HTR-8/SVneo (cell line): ENCODE measurements around the gene USP6NL.
"Not testable (repeated sequence)": the region's sequence is repeated elsewhere in the genome, so short reads cannot be mapped to it uniquely, and the experiment has no call there.

Experiments used
- DNase-seq: peaks from one replicate; pipeline ENCODE4 v3.0.0; 2011; ENCODE audit warnings: low spot score, mixed read lengths; ENCODE audit not compliant: insufficient read length
- FAIRE-seq: peaks from 2 replicates; lab custom pipeline; 2011; peaks lifted over from hg19 to GRCh38; lab: Jason Lieb, UNC

USP6NL gene

DNA sequence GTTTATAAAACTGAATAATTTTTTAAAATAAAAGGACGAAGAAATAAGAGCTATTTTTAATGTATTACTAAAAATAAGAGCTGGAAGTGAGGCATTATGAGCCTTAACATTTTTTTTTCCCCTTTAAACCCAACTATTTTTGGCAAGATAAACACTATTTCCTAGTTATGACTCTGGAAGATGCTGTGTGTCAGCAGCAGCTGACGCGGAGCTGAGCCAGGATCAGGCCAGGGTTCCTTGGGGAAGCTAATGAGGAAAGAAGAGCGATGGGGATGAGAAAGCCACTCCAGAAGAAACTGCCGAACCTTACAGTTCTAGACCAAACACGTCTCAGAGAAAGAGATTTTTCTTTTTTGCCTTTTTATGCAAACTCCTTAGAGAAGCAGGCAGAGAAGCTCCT lies 85.9 kb downstream of the USP6NL start:
- FAIRE-seq: no peak
- no peak for DNase-seq

DNA sequence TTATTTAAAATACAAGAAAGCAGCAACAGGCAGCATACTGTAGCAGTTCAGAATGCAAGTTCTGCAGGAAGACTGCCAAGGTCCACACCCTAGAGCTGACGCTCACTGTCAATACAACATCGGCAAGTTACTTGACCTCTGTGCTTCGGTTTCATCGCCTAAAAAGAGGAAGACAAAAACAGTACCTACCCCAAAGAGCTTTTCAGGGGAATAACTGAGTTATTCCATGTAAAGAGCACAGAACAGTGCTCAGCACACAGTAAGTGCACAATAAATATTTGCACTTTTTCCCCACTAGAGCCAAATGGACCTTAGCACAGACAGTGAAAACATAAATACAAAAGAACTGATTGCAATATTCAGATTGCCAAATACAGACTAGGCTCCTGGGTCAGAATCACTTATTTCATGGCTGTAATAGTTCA lies 88.6 kb downstream of the USP6NL start:
- FAIRE-seq: no peak
- DNase-seq: no peak

DNA sequence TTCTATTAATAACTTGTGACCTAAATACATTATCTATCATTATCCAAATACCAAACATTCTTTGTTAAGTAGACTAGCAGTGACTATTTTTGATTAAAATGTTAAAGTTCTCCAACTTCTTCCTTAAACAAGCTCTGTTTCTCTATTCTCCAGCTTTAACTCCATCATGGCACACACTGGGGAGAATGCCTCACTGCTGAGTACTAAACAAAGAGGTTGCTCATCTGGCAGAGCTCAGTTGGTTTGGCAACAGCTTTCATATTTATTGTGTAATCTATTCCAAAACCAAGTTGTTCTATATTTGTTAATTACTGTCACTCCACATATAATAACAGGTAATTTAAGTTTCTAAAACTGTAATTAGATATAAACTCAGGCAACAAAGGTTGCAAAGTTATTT lies 89.6 kb downstream of the USP6NL start:
- FAIRE-seq: no peak
- DNase-seq: no peak

DNA sequence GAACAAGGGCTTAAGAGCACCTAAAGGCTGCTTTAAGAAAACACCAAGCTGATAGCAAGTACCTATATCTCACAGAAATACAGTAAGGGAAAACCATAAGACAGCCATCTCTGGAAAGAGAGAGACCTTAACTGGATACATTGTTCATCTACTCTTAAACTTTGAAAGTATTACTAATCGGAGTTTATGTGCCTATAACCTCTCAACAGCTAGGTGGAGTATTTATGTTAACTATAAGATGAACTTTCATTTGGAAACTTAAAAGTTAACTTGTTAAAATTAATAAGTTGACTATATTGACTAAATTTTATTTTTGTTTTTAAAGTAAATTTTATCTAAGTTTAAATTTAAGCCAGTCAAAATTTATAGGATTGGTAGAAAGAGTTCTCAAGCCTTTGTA lies 90.6 kb downstream of the USP6NL start:
- FAIRE-seq (no peak), DNase-seq (no peak)

DNA sequence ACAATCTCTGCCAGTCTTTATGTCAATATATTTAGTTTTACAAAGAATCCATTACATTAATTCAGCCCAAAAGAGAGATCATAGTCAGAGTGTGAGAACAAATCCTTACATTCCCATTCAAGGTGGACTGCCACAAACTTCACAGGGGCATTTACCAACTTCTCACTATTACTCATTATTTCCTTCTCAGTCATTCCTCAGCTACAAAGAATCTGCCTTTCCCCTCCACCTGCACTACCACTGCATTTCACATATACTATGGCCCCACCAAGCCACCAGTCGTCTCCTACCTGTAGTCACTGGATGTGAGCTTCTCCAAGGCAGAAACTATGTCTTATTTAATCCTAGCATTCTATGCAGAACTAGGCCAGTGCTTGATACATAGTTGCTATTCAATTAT lies 94.3 kb downstream of the USP6NL start:
- no peak for DNase-seq
- no peak for FAIRE-seq

DNA sequence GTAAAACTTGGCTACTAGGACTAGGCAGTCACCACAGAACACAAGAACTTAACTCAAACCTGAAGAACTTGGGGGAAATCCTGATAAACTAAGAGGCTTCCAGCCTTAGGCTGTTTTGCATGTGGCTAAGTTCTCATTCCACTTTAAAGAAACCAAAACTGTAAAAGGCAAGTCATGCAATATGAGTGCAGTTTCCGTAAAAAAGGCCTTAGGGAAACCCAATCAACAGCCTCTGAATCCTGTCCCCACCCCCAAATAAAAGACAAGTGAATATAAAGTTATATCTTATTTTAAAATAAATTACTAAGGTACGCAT lies 95.1 kb downstream of the USP6NL start:
- no peak for FAIRE-seq
- no peak for DNase-seq

DNA sequence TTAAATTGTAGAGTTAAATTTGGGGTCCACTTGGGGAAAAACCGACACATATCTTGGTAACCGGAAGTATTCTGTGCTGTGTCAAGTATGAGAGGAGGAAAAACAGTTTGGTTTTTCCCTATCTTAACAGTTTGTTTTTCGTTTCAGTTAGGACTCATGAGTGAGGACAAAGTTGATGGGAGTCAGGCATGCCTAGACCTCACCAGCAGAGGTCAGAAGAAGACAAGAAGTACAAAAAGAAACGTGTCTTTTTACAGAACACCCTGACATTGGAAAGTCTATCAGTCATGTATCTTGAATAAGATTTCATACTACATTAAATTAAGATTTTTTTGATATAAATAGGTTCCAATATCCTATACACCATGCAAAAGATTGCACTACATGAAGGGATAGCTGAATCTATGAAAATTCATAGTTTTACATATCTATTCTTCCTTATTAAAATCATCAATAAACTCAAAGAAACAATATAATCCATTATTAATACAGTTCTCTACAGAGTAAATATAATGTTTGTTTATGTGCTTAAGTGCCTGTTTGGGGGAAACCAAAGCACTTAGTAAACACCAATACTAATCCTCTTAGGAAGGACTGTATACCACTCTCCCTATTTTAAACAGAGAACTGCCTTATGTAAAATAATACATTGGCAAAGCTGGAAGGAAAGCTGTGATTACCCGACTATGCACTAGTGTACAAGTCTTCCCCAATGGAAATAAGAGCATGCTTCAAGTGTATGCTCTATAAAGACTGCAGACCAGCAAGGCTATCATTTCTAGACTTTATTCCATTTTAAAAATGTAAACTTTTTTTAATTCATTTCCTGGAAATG lies 95.6 kb downstream of the USP6NL start:
- FAIRE-seq: no peak

DNA sequence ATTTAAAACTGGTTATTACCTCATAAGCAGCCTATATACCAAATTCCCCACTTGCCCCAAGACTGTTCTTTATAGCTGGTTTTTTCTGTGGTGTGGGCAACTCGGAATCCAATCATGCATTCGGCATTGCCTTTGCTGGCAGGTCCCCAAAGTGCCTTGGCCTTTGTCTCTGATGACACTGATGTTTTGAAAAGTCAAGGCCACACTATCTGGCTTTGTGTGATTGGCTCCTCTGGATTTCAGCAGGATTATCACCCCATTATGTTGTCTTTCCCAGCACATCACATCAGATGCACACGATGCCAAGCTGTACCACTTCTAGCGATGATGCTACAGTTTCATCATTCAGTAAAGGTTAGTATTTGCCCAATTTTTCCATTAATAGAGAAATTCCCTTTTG lies 97.7 kb downstream of the USP6NL start:
- DNase-seq (no peak), FAIRE-seq (no peak)

More for the DNA sequence above, 95.6 kb downstream of the USP6NL start:
- peak; percentile 41 for DNase-seq

DNA sequence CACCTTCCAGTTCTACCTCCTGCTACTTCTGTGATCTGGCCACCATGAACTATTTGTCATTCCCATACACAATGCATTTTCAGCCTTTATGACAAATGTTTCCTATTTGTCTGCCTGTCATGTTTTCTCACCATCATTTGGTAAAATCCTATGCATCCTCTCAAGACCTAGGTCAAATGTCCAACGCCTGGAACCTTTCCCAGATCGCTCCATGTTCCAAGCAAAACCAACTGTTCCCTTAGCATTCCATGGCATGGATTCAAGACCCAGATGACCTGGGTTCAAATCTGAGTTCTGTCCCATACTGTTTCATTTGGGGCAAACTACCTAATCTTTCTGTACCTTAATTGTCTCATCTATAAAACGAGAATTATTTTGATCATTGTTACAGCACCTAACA lies 98.9 kb downstream of the USP6NL start:
- FAIRE-seq: no peak
- DNase-seq: no peak

DNA sequence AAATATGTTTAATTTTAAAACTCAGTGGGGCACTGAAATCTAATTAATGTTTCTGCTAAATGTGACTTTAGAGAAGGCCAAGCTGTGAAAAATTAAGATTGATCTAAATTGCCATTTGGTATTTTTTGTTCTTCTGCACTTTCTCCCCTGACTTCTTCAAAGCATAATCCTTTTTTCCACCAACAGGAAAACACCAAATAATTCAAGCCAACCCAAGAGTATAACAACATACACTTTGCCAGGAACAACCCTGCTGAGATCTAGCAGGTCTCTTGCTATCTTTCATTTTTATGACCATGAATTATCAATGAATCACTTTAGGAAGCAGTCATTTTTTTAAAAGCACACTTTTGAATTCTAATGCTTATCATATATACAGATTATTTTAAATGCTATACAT lies 100.1 kb downstream of the USP6NL start:
- FAIRE-seq (no peak), DNase-seq (no peak)

DNA sequence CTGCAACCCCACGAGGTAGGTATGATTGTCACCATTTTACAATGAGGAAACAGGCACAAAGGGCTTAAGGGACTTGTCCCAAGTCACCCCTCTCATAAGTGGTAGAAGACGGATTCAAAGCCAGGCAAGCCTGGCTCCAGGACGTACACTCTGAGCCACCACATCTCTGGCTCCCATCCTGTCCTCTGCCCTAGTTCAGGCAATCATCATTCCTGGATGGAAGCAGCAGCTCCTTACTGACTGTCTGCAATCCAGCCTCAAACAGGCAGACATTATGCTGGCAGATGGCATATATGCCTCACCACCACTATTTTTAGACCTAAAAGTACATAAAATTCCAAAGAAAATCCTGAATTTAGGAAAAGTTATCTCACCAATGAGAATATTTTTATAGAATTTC lies 100.7 kb downstream of the USP6NL start:
- DNase-seq (no peak), FAIRE-seq (no peak)

DNA sequence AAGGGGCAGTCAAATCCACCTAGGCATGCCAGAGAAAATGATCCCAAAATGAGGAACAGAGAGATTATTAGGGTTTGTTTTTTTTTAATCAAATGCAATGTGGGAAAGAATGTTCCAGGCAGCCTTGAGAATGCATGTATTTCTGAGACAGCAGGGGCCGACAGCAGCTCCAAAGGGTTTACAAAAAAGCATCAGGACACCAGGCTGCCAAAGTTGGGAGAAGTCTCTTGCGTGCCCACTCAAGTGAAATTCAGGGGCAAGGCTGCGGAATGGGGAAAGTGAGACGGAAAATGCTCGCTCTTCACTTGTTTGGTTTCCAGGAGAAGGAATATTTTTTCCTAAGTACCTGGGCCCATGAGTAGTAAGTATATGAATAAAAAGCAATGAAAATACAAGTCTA lies 101.2 kb downstream of the USP6NL start:
- FAIRE-seq (no peak), DNase-seq (no peak)

DNA sequence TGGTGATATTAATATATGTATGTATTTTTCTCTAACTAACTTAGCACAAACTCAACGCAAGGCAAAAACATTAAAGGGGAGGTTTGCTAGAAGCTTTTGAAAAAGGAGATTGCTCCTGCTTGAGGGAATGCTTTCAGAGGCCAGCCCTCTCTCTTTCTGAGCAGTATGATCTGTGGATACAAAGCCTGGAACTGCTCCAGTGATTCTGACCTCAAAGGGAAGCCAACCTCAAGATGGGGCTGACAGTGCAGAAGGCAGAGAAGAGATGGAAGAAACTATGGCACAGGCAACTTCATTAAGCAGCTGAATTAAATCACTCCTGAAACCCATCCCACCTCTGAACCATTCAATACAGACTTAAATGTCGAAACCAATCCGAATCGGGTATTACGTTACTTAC lies 102.4 kb downstream of the USP6NL start:
- DNase-seq: no peak
- FAIRE-seq: no peak

DNA sequence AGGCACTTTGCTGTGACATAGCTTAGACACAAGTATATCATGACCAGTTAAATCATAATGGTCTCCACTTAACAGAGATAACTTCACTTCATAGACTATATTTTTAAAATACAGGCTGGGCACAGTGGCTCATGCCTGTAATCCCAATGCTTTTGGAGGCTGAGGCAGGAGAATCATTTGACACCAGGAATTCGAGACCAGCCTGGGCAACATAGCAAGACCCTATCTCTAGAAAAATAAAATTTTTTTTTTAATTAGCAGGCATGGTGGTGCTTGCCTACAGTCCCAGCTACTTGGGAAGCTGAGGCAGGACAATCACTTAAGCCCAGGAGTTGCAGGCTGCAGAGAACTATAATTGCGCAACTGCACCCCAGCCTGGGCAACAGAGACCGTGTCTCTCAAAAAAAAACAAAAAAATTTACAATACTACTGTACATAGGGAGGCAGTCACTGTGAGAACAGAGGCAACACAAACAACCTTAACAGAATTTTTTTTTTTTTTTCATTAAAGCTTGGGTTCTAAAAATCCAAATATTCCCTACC lies 105.1 kb downstream of the USP6NL start:
- no peak for FAIRE-seq
- no peak for DNase-seq

DNA sequence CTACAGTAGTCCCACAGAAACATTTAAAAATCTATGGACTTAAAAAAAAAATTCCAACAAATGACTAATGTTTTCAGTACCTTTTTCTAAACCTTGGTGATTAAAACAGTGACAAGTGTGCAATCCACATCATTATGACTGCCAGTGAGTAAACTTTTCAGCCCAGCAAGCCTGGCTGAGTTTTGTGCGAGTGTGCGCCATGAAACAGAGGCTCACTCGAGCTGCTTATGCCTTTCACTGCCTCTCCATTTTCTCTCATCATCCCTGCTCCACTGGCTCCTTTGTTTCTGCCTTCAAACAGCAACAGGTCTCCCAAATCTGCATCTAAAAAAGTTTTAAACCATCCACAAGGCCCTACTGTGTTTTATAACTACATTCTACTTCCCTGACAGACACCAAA lies 105.8 kb downstream of the USP6NL start:
- DNase-seq: no peak
- no peak for FAIRE-seq

DNA sequence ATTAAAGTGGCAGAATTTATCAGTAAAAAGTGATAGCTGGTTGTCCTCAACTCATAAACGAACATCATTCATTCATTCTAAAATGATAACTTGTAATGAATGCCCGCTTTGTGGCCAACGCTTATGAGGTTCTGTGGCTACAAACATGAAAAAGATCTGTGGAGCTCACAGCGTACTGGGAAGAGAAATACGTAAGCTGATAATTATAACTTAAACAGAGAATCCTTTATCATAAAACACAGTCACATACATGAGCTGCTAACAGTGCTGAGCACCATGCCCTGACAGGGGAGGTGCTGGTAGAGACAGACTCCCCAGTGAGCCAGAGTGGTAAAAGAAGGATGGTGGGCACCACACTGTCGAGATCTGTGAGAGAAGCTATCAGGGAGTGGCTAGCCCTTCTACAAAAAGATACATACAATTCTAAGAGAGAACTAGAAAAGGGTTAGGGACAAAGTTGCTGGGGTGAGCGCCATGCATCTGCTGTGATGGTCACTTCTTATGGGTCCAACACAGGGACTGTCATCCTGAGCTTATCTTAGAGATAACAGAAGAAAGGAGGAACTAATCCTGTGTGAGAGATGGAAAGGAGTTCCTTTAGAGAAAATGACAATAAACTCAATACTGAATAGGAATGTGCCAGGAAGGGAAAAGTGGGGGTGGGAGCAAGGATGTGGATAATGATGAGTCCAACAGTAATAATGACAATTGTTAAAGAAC lies 106.7 kb downstream of the USP6NL start:
- no peak for DNase-seq
- FAIRE-seq: no peak

DNA sequence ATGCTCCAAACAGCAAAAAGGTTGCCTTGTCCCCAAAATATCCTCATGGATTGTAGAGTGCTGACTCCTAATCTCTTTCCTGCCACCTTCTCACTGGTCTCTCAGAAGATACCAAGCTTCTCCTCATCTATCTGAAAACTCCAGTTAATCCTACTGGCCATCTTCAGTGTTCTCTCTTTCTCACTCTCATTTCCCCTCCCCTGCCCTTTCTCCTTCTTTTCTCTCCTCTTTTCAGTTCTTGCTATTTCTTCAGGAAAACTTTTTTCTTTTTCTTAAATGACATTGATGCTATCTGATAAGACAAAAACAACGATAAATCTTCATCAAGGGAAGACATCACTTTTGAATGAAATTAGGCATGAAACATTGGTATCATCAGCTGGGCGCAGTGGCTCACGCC lies 109.8 kb downstream of the USP6NL start:
- FAIRE-seq (no peak), DNase-seq (no peak)

DNA sequence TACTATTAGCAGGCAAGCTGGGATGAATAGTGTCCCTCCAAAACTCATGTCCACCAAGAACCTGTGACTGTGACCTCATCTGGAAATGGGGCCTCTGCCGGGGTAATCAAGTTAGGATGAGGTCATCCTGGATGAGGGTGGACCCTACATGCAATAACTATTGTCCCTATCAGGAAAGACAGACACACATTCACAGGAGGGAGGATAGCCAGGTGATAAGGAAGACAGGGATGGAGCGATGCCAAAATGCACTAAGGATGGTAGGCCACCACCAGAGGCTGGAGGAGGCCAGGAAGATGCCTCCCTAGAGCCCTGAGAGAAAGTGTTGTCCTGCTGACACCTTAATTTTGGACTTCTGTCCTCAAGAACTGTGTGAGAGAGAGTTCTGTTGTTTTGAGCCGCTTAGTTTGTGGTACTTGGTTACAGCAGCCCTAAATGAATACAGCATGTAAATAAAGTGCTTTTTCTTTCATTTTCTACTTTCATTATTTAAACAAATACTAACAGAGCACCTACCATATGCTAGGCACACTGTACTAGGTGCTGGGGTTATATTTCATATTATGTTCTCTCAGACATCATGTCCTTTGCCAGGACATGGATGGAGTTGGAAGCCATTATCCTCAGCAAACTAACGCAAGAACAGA lies 111.9 kb downstream of the USP6NL start:
- no peak for FAIRE-seq
- DNase-seq: no peak

DNA sequence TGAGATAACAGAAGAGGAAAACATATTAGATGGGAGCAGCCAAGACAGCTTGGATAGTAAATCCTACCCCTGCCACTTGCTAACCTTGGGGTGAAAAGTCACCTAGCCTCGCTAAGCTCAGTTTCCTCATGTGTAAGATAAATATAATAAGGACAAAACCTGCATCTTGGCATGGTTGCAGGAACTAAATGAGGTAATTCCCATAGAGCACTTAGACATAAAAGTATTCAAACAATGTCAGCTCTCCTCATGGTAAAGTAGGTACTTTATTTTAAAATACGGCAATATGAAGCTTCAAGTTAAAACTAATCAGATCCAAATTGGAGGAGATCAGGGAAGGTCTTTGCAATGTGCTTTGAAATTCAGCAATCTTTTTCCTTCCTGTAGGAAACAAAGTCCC lies 113.1 kb downstream of the USP6NL start:
- DNase-seq (no peak), FAIRE-seq (no peak)

DNA sequence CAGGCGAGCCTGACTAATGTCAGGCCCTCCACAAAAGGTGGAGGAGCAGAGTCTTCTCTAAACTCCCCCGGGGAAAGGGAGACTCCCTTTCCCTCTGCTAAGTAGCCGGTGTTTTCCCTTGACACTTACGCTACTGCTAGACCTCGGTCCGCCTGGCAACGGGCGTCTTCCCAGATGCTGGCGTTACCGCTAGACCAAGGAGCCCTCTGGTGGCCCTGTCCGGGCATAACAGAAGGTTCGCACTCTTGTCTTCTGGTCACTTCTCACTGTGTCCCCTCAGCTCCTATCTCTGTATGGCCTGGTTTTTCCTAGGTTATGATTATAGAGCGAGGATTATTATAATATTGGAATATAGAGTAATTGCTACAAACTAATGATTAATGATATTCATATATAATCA lies 116.5 kb downstream of the USP6NL start:
- not testable (repeated sequence) for FAIRE-seq, DNase-seq

DNA sequence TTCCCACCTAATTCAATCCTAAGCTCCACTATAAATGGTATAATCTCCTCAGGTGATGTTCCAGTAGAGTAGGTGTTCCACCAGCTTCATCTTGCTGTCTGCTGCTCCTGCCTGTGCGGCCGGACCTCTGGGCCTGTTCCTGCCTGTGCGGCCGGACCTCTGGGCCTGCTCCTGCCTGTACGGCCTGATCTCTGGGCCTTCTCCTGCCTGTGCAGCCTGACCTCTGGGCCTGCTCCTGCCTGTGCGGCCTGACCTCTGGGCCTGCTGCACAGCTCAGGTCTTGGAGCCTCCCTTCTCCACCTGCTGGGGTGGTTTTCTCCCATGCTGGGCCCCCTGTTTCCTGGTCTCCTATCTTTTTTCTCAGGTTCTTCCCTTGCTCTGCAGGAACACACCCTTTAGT lies 117.8 kb downstream of the USP6NL start:
- DNase-seq (no peak), FAIRE-seq (no peak)
